ENCODE measurements around the gene SBF1.

SBF1 gene

DNA sequence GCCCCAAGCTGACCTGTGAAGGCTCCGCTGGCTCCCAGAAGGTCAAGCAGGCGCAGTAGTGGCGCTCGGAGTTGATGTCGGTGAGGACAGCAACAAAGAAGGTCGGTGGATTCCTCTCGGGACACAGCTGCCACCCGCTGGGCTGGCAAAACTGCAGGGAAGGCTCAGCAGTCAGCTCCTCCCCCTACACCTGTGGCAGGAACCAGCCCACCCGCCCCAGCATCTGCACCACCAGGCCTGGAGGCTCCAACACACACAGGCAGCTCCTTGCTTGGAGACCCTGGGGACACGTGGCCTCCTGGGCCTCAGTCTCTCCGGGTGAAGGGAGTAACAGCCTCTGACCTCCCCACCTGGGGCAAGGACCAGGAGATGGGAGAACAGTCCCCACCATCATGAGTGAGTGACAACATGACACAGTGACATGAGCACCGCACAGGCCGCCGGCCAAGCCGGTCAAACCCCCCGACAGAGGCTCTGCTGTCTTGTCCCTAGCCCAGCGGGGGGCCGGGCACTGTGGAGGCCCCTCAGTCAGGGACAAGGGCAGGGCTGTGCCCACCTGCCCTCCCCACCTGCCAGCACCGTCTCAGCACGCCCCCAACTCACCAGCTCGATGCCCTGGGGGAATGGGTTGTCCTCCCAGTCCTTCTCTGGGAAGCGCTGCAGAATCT lies 6.9 kb downstream of the SBF1 start:
- no peak for DNase-seq (ENCODE audit: low spot score)

DNA sequence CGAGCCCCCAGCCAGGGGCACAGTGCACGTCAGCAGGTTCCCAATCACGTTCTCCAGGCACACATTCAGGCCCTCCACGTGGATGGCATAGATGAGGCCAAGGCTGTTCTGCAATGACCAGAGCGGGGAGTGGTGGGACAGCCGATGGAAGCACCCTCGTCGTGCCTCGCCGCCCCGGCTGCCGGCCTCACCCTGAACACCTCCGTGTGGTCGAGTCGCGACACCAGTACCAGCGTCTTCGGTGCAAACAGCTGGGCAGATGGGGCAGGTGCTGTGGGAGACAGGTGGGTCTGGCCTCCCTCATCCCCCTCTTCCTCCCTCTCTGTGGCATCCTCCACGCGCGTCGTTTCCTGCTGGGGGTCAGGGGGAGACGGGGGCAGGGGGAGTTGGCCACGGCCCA lies 7.5 kb downstream of the SBF1 start:
- DNase-seq (ENCODE audit: low spot score): no peak

DNA sequence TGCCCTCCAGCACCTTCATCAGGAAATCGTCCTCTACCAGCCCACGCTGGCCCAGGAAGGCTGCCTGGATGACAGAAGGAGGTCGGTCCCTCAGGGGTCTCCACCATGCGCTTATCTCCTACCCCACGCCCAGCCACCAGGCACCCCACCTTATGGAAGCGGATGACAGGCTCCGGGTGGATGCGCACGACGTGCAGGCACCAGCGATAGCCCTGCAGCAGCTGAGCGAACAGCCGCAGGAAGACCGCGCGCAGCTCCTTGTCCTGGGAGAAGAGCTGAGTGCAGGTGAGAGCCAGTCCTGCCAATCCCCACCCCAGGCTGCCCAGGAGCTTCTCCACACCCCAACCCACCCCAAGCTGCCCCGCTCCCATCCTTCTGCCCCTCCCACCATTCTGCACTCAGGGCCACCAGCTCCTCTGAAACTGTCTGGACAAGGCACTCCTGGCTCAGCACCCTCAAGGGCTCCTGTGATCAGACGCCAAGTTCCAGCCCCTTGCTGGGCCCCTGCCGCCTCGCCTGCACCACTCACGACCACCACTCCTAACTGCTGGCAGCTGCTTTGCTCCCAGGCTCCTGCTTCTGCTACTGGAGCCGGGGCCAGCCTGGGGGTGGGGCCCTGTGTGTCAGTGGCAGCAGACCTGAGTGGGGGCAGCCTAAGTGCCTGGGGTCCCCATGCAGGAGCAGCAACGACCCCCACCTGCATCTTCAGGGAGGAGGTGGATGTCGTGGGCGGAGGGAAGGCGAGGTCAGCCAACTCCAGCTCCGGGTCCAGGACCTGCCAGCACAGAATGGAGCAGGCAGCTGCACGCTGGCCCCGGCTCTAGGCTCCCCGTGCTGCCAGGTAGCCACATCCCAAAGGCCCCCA lies 9.5 kb downstream of the SBF1 start:
- DNase-seq (ENCODE audit: low spot score): no peak

DNA sequence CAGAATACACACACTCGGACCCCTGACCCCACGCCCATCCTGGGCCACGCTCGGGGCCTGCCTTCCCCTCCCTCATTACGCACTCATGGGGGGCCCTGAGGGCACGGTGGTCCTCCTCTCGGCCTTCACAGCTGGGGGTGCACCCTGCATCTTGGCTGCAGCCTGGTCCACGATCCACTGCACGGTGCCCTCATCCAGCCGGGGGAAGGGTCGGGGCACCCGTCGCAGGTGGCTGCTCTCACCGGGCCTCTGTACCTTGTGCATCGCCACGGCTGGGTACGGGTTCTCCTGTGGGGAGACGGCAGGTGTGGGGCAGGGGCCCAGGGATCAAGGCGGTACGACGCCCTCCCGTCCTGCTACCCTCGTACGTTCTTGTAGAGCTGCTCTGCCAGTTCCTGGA lies 10.4 kb downstream of the SBF1 start:
- DNase-seq (ENCODE audit: low spot score): no peak

- no peak for DNase-seq (ENCODE audit: low spot score)
Observed at GRCh38 chr22:50463188-50463900, 11.5 kb downstream of the SBF1 start.

GRCh38 chr22:50461979-50462540 lies 12.8 kb downstream of the SBF1 start:
- DNase-seq (ENCODE audit: low spot score): no peak

DNA sequence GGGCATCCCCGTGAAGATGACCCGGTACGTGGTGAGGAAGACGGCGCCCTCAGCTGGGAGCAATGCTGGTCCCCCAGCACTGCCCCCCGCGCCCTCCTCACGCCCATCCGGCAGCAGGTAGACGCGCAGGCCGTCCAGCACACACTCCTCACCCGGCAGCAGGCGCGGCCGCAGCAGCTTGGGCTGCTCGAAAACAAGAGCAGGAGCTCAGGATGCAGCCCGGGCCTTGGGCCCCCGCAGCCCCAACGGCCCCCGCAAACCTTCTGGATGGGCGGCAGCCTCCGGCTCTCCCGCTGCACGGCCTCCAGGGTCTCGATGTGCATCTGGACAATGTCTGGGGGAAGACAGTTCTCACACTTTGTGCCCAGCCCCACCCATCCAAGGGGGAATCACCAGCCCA lies 13.3 kb downstream of the SBF1 start:
- no peak for DNase-seq (ENCODE audit: low spot score)

GRCh38 chr22:50460938-50461337 lies 13.9 kb downstream of the SBF1 start:
- no peak for DNase-seq (ENCODE audit: low spot score)

- no peak for DNase-seq (ENCODE audit: low spot score)
Observed at GRCh38 chr22:50459496-50460140, 15.2 kb downstream of the SBF1 start.

DNA sequence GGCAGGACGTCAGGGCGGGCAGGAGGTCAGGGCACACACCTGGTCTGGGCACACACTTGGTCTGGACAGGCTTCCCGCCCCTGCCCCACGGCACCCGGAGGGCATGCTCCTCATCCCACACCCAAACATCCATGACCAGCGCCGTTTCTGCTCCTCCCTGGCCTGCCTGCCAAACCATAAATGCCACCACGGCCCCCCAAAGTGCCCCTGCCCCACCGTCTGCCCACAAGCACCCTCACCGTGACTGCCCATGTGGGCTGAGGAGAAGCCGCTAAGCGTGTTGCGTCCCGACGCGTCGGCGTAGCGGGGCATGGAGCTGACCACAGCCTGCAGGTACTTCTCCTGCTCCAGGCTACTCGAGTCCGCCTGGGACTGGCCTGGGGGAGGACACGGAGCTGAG lies 15.8 kb downstream of the SBF1 start:
- DNase-seq (ENCODE audit: low spot score): no peak

DNA sequence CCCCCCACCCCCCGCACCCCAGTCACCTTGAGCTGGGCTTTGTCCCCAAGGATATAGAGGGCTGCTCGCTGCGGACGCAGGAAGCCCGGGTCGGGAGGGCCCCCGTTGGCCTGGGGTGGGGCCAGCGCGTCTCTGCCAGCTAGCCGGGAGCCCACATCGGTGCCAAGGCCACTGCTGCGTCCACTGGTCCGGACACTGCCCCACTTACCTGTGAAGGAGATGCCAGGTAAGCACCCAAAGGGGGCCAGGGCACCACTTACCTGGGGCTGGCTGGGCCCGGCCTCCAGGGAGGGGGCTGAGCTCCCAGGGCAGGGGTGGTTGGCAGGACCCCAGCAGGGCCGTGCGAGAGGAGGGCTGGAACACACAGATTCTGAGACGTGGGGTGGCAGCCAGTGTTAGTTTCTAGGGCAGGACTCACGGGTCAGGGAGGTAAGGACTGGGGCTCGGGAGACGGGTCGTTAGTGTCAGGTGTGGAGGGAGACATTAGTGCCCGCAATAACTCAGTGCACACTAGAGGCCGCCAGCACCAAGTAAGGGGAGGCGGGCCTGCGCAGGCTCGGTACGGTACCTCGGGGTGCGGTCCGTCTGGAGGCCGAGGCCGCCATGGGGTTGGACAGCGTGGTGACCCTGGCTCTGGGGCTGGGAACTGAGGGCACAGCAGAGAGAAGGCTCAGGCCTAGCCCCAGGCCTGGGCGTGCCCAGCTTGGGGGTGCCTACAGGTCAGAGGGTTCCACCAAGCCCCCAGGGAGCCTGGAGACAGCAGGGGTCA lies 18.2 kb downstream of the SBF1 start:
- DNase-seq (ENCODE audit: low spot score): no peak

- DNase-seq (ENCODE audit: low spot score): no peak
Observed at GRCh38 chr22:50456026-50456425, 18.8 kb downstream of the SBF1 start.

- no peak for DNase-seq (ENCODE audit: low spot score)
Observed at GRCh38 chr22:50455201-50455600, 19.6 kb downstream of the SBF1 start.

DNA sequence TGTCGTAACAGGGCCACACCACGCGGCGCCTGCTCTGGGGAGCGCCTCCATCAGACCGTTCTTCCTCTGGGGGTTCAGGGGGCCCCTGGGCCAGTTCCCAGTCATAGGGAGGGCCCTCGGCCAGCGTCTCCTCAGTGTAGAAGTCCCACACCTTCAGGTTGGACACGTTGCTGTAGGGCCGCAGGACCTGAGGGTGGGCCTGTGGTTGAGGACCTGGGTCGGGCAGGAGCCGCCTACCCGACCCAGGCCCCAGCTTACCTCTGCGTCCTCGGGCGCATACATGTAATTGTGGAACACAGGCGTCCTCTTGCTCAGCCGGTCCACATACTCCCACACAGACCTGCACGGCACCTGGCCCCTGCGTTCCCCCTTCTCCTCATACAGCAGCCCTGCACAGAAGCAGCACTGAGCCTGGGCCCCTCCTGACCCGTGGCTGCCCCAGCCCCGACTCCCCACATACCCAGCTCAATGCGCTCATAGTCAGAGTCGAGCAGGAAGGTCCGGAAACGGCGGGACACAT lies 20.2 kb downstream of the SBF1 start:
- no peak for DNase-seq (ENCODE audit: low spot score)

- DNase-seq (ENCODE audit: low spot score): no peak
Observed at GRCh38 chr22:50452649-50453048, 22.2 kb downstream of the SBF1 start.

DNA sequence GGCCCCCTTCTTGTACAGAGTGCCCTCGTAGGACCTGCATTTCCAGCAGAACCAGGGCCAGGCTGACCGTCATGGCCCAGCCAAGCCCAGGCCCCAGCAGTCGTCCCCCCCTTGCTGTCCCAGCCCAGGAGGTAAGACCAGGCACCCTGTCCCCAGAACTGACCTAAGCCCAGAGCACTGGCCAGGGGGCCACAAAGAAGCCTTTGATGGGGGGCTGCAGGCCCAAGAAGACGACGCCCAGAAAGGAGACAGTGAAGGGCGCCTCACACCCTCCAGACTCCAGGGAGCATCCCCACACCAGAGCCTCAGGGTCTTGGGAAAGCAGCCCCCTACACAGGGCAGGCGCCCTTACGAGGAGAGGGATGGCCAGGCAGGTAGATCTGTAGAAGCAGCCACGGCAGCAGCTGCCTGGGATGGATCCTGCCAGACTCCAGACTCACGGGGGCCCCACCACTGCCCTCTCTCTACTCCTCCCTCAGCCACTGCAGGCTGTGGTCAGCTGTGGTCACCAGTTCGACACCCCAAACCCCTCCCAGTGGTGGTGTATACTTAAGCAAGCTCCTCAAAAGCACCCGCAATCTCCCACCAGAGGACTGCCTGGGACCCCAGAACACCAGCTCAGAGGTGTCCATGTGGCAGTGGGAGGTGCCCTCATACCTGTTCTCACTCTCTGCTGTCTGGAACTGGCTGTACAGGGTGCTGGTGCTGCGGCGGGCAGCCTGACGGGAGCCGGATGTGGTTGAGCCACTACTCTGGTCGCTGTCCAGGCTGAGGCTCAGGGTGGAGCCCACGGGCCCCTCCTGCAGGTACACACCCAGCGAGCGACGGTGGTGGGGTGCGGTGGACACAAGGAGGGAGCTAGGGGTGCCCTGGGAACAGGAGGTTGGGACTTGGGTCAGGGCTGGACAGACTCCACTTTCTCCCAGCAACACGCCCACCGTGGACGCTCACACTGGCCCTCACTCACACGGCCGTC lies 27.0 kb downstream of the SBF1 start:
- no peak for DNase-seq (ENCODE audit: low spot score)

DNA sequence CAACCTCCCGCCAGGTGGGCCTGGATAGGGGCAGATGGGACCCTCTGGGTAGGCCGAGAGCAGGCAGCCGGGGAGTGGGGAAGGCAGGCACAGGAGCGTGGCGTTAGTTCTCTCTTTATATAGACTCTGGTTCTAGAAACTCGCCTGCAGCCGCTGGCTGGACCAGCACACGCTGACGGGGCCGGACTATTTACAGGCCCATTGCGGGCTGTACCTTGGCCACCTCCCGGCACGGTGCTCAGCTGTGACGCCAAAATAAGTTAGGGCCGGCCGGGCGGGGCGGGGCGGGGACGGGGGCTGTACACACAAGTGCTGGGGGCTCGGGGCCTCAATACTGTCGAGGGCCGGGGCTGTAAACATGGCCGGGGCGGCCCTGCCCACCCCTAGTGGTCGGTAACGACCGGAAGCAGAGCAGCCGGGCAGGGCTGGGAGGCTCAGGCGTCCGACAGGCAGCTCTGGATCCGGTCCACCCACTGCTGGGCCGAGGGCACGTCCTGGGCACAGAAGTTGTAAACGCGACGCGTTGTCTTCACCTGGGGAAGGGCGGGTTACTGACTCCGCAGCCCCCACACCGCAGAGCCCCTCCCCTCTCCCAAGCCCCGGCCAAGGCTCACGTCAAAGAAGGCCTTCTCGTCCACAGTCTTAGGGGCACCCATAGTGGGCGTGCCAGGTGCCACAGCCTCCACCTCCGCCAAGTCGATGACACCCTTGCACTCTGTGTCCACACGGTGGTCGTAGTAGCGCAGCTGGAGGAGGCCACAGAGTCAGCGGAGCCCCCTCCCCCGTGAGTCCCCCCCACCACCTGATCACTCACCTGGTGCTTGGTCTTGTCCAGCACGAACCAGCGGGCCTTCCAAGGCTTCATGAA lies 27.9 kb downstream of the SBF1 start:
- DNase-seq (ENCODE audit: low spot score): no peak

GRCh38 chr22:50445880-50446707 lies 28.7 kb downstream of the SBF1 start:
- no peak for DNase-seq (ENCODE audit: low spot score)

Data from AG08396 (cell line).